Psoas muscle (tissue), 8 donors: Measurements from ENCODE around the gene RIN3. TPM values are rescaled to one million over a fixed set of nuclear protein-coding genes. Genes with fewer than 3 reads are reported as not detected.

Experiments
- ATAC-seq, 4 donors: fragments of 200-7000 bp; cut with Tn5 transposase; one replicate each; pipeline ENCODE4 v1.9.1; 2020; ENCODE audit warnings: moderate library complexity in 3 of 4, mild to moderate bottlenecking in 2 of 4
- DNase-seq, 2 donors: peaks; one replicate each; pipeline ENCODE4 v3.0.0-alpha.2; 2020
- H3K27ac ChIP-seq: fragments of 200-600 bp; one replicate; pipeline ENCODE4 v1.8.0; 2022
- H3K27me3 ChIP-seq, 3 donors: fragments of 200-600 bp in 1 of 3; one replicate each; pipeline versions ENCODE4 v1.6.1 to v1.8.0; 2013 to 2022; ENCODE audit warnings: low read length in 2 of 3, mild to moderate bottlenecking in 2 of 3, moderate library complexity in 1 of 3; ENCODE audit not compliant: insufficient read depth in 3 of 3
- H3K36me3 ChIP-seq, 2 donors: fragments of 200-600 bp in 1 of 2; one replicate each; pipeline versions ENCODE4 v1.6.1 to v1.8.0; 2013 to 2022; ENCODE audit warnings: low read depth in 1 of 2, mild to moderate bottlenecking in 1 of 2, moderate library complexity in 1 of 2; ENCODE audit not compliant: insufficient read depth in 1 of 2
- H3K4me1 ChIP-seq: fragments of 200-600 bp; one replicate; pipeline ENCODE4 v1.8.0; 2022
- H3K4me3 ChIP-seq: fragments of 200-600 bp; one replicate; pipeline ENCODE4 v1.8.0; 2022; ENCODE audit warnings: mild to moderate bottlenecking
- H3K9me3 ChIP-seq: fragments of 200-600 bp; one replicate; pipeline ENCODE4 v1.8.0; 2022
- WGBS, 3 donors: extraction: QIAGEN DNeasy Blood & Tissue Kit; methylation state at CpG; one replicate each; pipeline versions ENCODE4 v1.1.6 to v1.1.7; 2013; 5-methylcytosine and 5-hydroxymethylcytosine counted together
- intact Hi-C, 2 donors: fragments of 100-400 bp; cut with DNase I; formaldehyde crosslinking; loops; one replicate each; pipeline versions ENCODE4 v1.11.0 to v1.14.2; 2022
- polyA plus RNA-seq, 3 donors: library from polyadenylated mRNA; stranded (reverse); fragments of 200-250 nt; gene quantifications; one replicate each; pipeline ENCODE4 v1.2.3, GENCODE V29; 2013
- total RNA-seq, 4 donors: library from RNA; stranded (reverse); fragmentation: NEBNext Ultra II Directional in 2 of 4; extraction: Animal tissue kit (Norgen Biotek cat#: 25700) in 2 of 4; gene quantifications; one replicate each; pipeline versions ENCODE4 v1.2.1 to v1.2.4, GENCODE V29; 2021 to 2023
- TF ChIP-seq, protein P1 (sequence below): fragments of 200-600 bp; IDR thresholded peaks from one replicate; pipeline ENCODE4 v1.8.0; 2022; ENCODE audit warnings: antibody characterized with exemption
- donor health status: healthy with polysubstance abuse.
- donor health status: DM: no; HTN: no; CAD: no; lungs with moderate emphysema.
- donor health status: Bipolar disorder and iron deficiency.
- donor health status: healthy.
- donor health status: DM: yes; HTN: yes; CAD: no.
- donor health status: DM: no; HTN: no; CAD: no.
- donor health status: DM: no; HTN: no; CAD: no.
- donor health status: DM: yes; HTN: yes; CAD: no.

RIN3 gene
- total and polyA plus RNA-seq, 7 donors: 1.2 to 8.7 (median 3.8) TPM

DNA sequence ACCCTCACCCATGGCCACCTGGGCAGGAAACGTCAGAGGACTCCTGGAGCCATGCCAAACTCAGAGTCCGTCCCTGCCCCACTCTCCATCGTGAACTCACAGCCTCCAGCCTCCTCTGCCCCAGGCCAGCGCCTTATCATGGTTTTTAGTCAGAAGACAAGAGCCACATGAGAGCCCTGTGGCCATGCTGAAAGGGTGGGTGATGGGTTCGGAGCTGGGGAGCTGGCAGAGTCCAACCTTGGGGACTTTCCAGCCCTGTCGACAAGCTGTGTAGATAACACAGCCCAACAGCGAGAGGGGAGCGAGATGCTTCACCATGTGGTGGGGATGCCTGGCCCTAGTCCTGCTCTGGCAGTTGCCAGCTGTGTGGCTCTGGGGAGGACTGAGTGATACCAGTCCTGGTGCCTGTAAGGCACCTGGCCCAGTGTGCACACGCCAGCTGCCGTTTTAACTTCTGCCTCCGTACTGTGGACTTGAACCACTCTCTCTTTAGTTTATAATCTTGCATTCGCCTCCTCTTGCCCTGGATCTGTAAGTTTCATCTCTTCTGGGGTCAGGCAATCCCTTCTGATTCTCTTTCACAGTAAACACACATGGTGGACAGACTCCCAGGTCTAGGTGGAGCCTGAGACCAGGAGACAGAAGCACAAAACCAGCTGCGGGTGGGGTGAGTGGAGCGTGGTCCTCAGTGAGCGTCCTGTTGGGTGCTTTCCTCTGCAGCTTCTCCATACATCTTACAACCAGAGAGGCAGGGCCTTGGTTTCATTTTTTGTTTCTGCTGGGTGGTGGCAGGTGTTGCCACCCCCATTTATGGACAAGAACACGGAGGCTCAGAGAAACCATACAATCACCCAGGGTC, 55.3 kb downstream of the RIN3 start:
- Histone ChIP-seq H3K27ac (no peak overlapping the region), H3K9me3 (no peaks in the 10 kb centered on the region), H3K27me3 (no peaks in the 10 kb centered on the region), H3K4me1 (no peaks in the 10 kb centered on the region), H3K36me3 (no peaks in the 10 kb centered on the region), H3K4me3 (no peak overlapping the region)
- TF ChIP-seq, protein P1, sequence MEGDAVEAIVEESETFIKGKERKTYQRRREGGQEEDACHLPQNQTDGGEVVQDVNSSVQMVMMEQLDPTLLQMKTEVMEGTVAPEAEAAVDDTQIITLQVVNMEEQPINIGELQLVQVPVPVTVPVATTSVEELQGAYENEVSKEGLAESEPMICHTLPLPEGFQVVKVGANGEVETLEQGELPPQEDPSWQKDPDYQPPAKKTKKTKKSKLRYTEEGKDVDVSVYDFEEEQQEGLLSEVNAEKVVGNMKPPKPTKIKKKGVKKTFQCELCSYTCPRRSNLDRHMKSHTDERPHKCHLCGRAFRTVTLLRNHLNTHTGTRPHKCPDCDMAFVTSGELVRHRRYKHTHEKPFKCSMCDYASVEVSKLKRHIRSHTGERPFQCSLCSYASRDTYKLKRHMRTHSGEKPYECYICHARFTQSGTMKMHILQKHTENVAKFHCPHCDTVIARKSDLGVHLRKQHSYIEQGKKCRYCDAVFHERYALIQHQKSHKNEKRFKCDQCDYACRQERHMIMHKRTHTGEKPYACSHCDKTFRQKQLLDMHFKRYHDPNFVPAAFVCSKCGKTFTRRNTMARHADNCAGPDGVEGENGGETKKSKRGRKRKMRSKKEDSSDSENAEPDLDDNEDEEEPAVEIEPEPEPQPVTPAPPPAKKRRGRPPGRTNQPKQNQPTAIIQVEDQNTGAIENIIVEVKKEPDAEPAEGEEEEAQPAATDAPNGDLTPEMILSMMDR: no peak
- intact Hi-C loops: no loop called here
- ATAC-seq (no peak), DNase-seq (peak in 1 of 2 donors; percentile 51)
- 53 to 68% (median 54%) methylated on average over 16 of the region's 16 CpGs for WGBS, 3 donors

DNA sequence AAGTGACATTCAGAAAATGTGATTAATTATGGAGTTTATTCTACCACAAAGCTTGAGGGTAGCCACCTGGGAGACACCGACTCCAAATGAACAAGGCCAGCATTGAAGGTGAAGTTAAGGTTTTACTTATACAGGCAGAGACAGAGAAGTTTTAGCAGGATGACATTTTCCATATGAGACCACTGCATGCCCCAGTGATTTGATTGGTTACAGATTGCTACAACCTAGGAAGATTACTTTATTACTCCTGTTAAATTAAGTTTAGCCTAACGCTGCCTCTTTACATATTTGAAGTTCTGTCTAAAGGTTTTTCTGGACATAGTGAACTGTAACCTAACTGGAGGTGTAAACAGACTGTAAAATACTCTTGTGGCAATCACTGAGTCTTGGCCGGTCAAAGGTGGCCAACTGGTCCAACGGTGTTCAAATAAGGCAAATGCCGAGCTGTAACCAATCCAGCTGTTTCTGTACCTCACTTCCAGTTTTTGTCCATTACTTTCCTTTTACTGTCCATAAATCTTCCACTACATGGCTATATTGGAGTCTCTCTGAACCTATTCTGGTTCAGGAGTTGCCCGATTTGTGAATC, 57.2 kb downstream of the RIN3 start:
- intact Hi-C loops: no loop called here
- 62 to 78% (median 65%) methylated on average over 6 of the region's 6 CpGs for WGBS, 3 donors
- no peaks in the 10 kb centered on the region for H3K9me3 ChIP-seq

DNA sequence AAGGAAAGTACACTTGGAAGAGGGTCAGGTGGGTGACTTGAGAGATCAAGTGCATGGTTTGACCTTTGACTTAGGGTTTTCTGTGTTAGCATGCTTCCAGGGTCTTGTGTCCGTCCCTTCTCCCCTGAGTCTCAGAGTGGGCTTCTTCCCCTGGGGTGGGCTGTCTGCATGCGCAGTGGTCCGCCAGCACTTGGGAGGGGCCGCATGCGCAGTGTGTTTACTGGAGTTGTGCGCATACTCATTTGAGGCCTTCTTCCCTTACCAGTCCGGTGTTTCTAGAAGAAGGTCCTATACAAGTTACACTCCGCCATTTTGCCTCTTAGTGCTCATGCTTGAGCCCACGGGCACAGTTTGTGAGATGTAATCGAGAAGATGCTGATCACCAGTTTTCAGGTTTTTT, 58.5 kb downstream of the RIN3 start:
- Histone ChIP-seq H3K4me3 (no peak overlapping the region), H3K9me3 (no peaks in the 10 kb centered on the region), H3K4me1 (no peaks in the 10 kb centered on the region), H3K27me3 (no peaks in the 10 kb centered on the region), H3K36me3 (no peaks in the 10 kb centered on the region), H3K27ac (no peak overlapping the region)
- 97 to 98% (median 98%) methylated on average over 10 of the region's 10 CpGs for WGBS, 3 donors
- DNase-seq (no peak), ATAC-seq (no peak)
- intact Hi-C loops: no loop called here
- TF ChIP-seq, protein P1: no peak

More for the DNA sequence above, 57.2 kb downstream of the RIN3 start:
- H3K4me3 ChIP-seq: no peak overlapping the region
- H3K4me1 ChIP-seq: no peaks in the 10 kb centered on the region
- TF ChIP-seq, protein P1: no peak
- no peak overlapping the region for H3K27ac ChIP-seq
- no peaks in the 10 kb centered on the region for H3K27me3 ChIP-seq
- no peak for DNase-seq
- no peaks in the 10 kb centered on the region for H3K36me3 ChIP-seq
- ATAC-seq: no peak

DNA sequence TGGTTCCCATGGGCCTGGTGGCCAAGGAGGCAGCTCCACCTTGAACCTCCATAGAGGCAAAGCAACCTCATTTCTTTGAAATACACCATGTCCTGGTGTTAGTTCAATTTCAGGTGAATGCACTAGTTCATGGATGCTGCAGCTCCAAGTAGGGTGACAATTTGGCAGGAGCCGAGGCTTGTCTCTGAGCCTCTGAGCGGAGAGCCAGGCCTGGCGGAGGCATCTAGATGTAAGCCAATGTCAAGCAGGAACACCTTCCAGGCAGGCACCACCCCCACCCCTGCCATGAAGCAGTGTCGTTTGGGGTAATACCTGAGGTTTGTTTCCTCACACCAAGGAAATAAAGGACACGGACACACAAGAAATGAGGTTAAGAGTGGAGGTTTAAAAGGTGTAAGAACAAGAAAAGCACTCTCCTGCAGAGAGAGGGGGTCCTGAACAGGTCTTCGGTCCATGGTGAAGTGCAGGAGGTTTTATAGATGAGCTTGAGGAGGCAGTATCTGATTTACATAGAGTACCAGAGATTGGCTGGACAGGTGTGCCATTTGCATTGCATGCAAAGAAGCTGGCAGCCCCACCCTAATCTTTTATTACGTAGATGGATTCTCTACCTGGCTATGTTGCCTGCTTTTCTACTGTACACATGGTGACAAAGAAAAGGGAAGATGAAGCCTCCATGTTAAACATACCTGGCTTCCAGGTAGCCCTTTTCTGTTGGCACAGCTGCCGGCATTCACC, 60.3 kb downstream of the RIN3 start:
- intact Hi-C loops: no loop called here
- no peaks in the 10 kb centered on the region for H3K9me3 ChIP-seq
- no peaks in the 10 kb centered on the region for H3K36me3 ChIP-seq
- no peaks in the 10 kb centered on the region for H3K27me3 ChIP-seq
- TF ChIP-seq, protein P1: no peak
- no peak overlapping the region for H3K27ac ChIP-seq
- H3K4me1 ChIP-seq: no peaks in the 10 kb centered on the region
- DNase-seq (no peak), ATAC-seq (no peak)
- 81 to 91% (median 88%) methylated on average over 8 of the region's 8 CpGs for WGBS, 3 donors
- H3K4me3 ChIP-seq: no peak overlapping the region
